ENCODE results near the gene ZC3H13.
A peak's percentile ranks its signal among the peaks of the same experiment; 100 is the strongest.

ZC3H13 gene

GRCh38 chr13:46052319-46053161 is at the start of gene ZC3H13:
TSS of gene ZC3H13 (minus strand) at chr13:46052746. CDS start at chr13:46045507, 7,239 bp downstream.
- H3K9me3 Mint-ChIP-seq = no peaks in the 10 kb centered on the region
- H3K27ac Mint-ChIP-seq = peak within 1 kb of the TSS; percentile 97
- H3K27me3 Mint-ChIP-seq = peaks cover 20% of the 10 kb centered on the region
- CTCF ChIA-PET = interaction anchor here (0.8 to 1.4 kb wide), 4 partner anchors 18 to 268 kb away, joined by 3 to 4 read pairs (median 4); no protein-coding TSS in a partner anchor
- peaks cover 45% of the 10 kb centered on the region for H3K4me1 Mint-ChIP-seq
- H3K36me3 Mint-ChIP-seq = peaks cover 7% of the 10 kb centered on the region
- peak; percentile 97 for DNase-seq
- H3K4me3 Mint-ChIP-seq = peak within 1 kb of the TSS; percentile 91

- Mint-ChIP-seq H3K4me3 (no peak overlapping the region), H3K27me3 (peaks cover 5% of the 10 kb centered on the region), H3K27ac (no peak overlapping the region), H3K4me1 (peaks cover 7% of the 10 kb centered on the region), H3K36me3 (no peaks in the 10 kb centered on the region), H3K9me3 (no peaks in the 10 kb centered on the region)
- no peak for DNase-seq
- CTCF ChIA-PET = no interaction called here
Measured at GRCh38 chr13:46102255-46102605, 49.7 kb upstream of the ZC3H13 start.

GRCh38 chr13:46101484-46102254 is 49.1 kb upstream of the ZC3H13 start:
- CTCF ChIA-PET = no interaction called here
- H3K27me3 Mint-ChIP-seq = peaks cover 9% of the 10 kb centered on the region
- no peaks in the 10 kb centered on the region for H3K36me3 Mint-ChIP-seq
- H3K9me3 Mint-ChIP-seq = no peaks in the 10 kb centered on the region
- peaks cover 2% of the 10 kb centered on the region for H3K4me1 Mint-ChIP-seq
- H3K4me3 Mint-ChIP-seq = no peak overlapping the region
- no peak for DNase-seq
- H3K27ac Mint-ChIP-seq = no peak overlapping the region

- Mint-ChIP-seq H3K4me1 (no peaks in the 10 kb centered on the region), H3K27ac (no peak overlapping the region), H3K9me3 (no peaks in the 10 kb centered on the region), H3K36me3 (no peaks in the 10 kb centered on the region), H3K27me3 (peaks cover 9% of the 10 kb centered on the region), H3K4me3 (no peak overlapping the region)
- no peak for DNase-seq
- CTCF ChIA-PET = no interaction called here
Measured at GRCh38 chr13:46101002-46101401, 48.5 kb upstream of the ZC3H13 start.

- H3K4me3 Mint-ChIP-seq = no peak overlapping the region
- CTCF ChIA-PET = no interaction called here
- no peak for DNase-seq
- H3K27ac Mint-ChIP-seq = no peak overlapping the region
- peaks cover 9% of the 10 kb centered on the region for H3K27me3 Mint-ChIP-seq
- H3K9me3 Mint-ChIP-seq = no peaks in the 10 kb centered on the region
- no peaks in the 10 kb centered on the region for H3K36me3 Mint-ChIP-seq
- no peaks in the 10 kb centered on the region for H3K4me1 Mint-ChIP-seq
Measured at GRCh38 chr13:46100191-46100815, 47.8 kb upstream of the ZC3H13 start.

- no peak overlapping the region for H3K4me3 Mint-ChIP-seq
- CTCF ChIA-PET = no interaction called here
- no peaks in the 10 kb centered on the region for H3K9me3 Mint-ChIP-seq
Measured at GRCh38 chr13:46097663-46098062, 45.1 kb upstream of the ZC3H13 start.

GRCh38 chr13:46097015-46097414 is 44.5 kb upstream of the ZC3H13 start:
- H3K27me3 Mint-ChIP-seq = peaks cover 20% of the 10 kb centered on the region
- H3K36me3 Mint-ChIP-seq = no peaks in the 10 kb centered on the region
- CTCF ChIA-PET = no interaction called here
- no peaks in the 10 kb centered on the region for H3K9me3 Mint-ChIP-seq
- no peak overlapping the region for H3K4me3 Mint-ChIP-seq
- no peak overlapping the region for H3K27ac Mint-ChIP-seq
- no peak for DNase-seq
- H3K4me1 Mint-ChIP-seq = no peaks in the 10 kb centered on the region

More at GRCh38 chr13:46097663-46098062, 45.1 kb upstream of the ZC3H13 start:
- no peak for DNase-seq
- H3K27ac Mint-ChIP-seq = no peak overlapping the region
- peaks cover 17% of the 10 kb centered on the region for H3K27me3 Mint-ChIP-seq
- H3K36me3 Mint-ChIP-seq = no peaks in the 10 kb centered on the region
- H3K4me1 Mint-ChIP-seq = no peaks in the 10 kb centered on the region

GRCh38 chr13:46094478-46094877 is 41.9 kb upstream of the ZC3H13 start:
- Mint-ChIP-seq H3K36me3 (no peaks in the 10 kb centered on the region), H3K27ac (no peak overlapping the region), H3K9me3 (no peaks in the 10 kb centered on the region), H3K27me3 (peaks cover 21% of the 10 kb centered on the region), H3K4me3 (no peak overlapping the region), H3K4me1 (no peaks in the 10 kb centered on the region)
- no peak for DNase-seq
- CTCF ChIA-PET = interaction anchor here (0.7 to 1.1 kb wide), 2 partner anchors 32 to 195 kb away, joined by 3 read pairs; no protein-coding TSS in a partner anchor

- CTCF ChIA-PET = no interaction called here
- Mint-ChIP-seq H3K36me3 (no peaks in the 10 kb centered on the region), H3K27ac (no peak overlapping the region), H3K27me3 (peaks cover 29% of the 10 kb centered on the region), H3K9me3 (no peaks in the 10 kb centered on the region), H3K4me3 (no peak overlapping the region), H3K4me1 (no peaks in the 10 kb centered on the region)
- DNase-seq = no peak
Measured at GRCh38 chr13:46088821-46089562, 36.4 kb upstream of the ZC3H13 start.

- H3K4me1 Mint-ChIP-seq = no peaks in the 10 kb centered on the region
- CTCF ChIA-PET = no interaction called here
- H3K9me3 Mint-ChIP-seq = no peaks in the 10 kb centered on the region
- peaks cover 22% of the 10 kb centered on the region for H3K27me3 Mint-ChIP-seq
- DNase-seq = no peak
- no peak overlapping the region for H3K27ac Mint-ChIP-seq
- H3K36me3 Mint-ChIP-seq = no peaks in the 10 kb centered on the region
- no peak overlapping the region for H3K4me3 Mint-ChIP-seq
Measured at GRCh38 chr13:46087481-46087880, 34.9 kb upstream of the ZC3H13 start.

GRCh38 chr13:46086985-46087384 is 34.4 kb upstream of the ZC3H13 start:
- no peak for DNase-seq
- Mint-ChIP-seq H3K4me1 (no peaks in the 10 kb centered on the region), H3K9me3 (no peaks in the 10 kb centered on the region), H3K27me3 (peaks cover 20% of the 10 kb centered on the region), H3K4me3 (no peak overlapping the region), H3K36me3 (no peaks in the 10 kb centered on the region), H3K27ac (no peak overlapping the region)
- CTCF ChIA-PET = no interaction called here

GRCh38 chr13:46086421-46086922 is 33.9 kb upstream of the ZC3H13 start:
- CTCF ChIA-PET = no interaction called here
- H3K4me3 Mint-ChIP-seq = no peak overlapping the region

GRCh38 chr13:46085737-46086136 is 33.2 kb upstream of the ZC3H13 start:
- Mint-ChIP-seq H3K4me3 (no peak overlapping the region), H3K27ac (no peak overlapping the region), H3K4me1 (no peaks in the 10 kb centered on the region), H3K36me3 (no peaks in the 10 kb centered on the region), H3K27me3 (peaks cover 20% of the 10 kb centered on the region), H3K9me3 (no peaks in the 10 kb centered on the region)
- CTCF ChIA-PET = no interaction called here
- DNase-seq = no peak

More at GRCh38 chr13:46086421-46086922, 33.9 kb upstream of the ZC3H13 start:
- no peak for DNase-seq
- H3K4me1 Mint-ChIP-seq = no peaks in the 10 kb centered on the region
- H3K27ac Mint-ChIP-seq = no peak overlapping the region
- H3K27me3 Mint-ChIP-seq = peaks cover 20% of the 10 kb centered on the region
- H3K9me3 Mint-ChIP-seq = no peaks in the 10 kb centered on the region
- no peaks in the 10 kb centered on the region for H3K36me3 Mint-ChIP-seq

GRCh38 chr13:46082324-46082723 is 29.8 kb upstream of the ZC3H13 start:
- H3K36me3 Mint-ChIP-seq = no peaks in the 10 kb centered on the region
- H3K4me1 Mint-ChIP-seq = peaks cover 2% of the 10 kb centered on the region
- no peak overlapping the region for H3K4me3 Mint-ChIP-seq
- H3K27ac Mint-ChIP-seq = no peak overlapping the region
- DNase-seq = no peak
- no peaks in the 10 kb centered on the region for H3K9me3 Mint-ChIP-seq
- CTCF ChIA-PET = interaction anchor here (1.0 kb wide), 1 partner anchor 459 kb away, joined by 5 read pairs; no protein-coding TSS in a partner anchor
- H3K27me3 Mint-ChIP-seq = peaks cover 16% of the 10 kb centered on the region

All from activated naive CD4-positive, alpha-beta T cell treated with anti-CD3 and anti-CD28 coated beads, Interleukin-2, amount 10 ng/mL, durations not matched to agents 7 days and 5 days (primary cell).